ENCODE measurements around the gene GPR84. TPM values are rescaled to one million over a fixed set of nuclear protein-coding genes. Genes with fewer than 3 reads are reported as not detected.

GPR84 gene
- polyA plus RNA-seq, 1 donor (not counting 4 experiments of a cell fraction or from before 2014, with no cell fraction given): 0.12 TPM

DNA sequence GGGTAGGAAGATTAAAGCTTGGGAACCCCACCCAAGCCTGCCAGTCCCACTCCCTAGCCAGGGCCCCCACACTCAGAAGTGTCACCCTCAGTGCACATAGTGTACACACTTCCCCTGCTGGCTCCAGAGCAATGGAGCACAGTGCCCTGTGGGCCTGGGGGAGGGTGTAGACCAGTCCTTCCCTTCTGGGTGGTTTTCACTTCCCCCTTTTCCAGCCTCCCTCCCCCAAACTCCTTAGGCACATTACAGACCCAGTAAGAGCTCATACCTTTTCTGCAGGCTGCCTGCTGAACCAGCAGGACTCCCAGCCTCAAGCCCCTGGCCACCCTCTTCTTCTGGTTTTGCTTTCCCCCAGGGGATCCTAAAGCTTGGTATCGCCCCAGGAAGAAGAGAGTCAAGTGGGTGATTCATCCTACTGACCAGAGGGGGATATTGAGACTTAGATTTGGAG lies 20.3 kb upstream of the GPR84 start, which contains the start of gene ZNF385A:
Gene ZNF385A (minus strand): TSS at position 143 of the 451 bp plus-strand sequence. CDS start 219 bp downstream, outside the sequence.
- TF ChIP-seq, protein P1, sequence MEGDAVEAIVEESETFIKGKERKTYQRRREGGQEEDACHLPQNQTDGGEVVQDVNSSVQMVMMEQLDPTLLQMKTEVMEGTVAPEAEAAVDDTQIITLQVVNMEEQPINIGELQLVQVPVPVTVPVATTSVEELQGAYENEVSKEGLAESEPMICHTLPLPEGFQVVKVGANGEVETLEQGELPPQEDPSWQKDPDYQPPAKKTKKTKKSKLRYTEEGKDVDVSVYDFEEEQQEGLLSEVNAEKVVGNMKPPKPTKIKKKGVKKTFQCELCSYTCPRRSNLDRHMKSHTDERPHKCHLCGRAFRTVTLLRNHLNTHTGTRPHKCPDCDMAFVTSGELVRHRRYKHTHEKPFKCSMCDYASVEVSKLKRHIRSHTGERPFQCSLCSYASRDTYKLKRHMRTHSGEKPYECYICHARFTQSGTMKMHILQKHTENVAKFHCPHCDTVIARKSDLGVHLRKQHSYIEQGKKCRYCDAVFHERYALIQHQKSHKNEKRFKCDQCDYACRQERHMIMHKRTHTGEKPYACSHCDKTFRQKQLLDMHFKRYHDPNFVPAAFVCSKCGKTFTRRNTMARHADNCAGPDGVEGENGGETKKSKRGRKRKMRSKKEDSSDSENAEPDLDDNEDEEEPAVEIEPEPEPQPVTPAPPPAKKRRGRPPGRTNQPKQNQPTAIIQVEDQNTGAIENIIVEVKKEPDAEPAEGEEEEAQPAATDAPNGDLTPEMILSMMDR (optimal IDR thresholded peaks at IDR 0.05 in 1 of 3, IDR thresholded peaks at IDR 0.05 in 1 of 3, conservative IDR thresholded peaks at IDR 0.05 in 1 of 3; ENCODE audit: extremely low read depth in 1 of 3, insufficient read depth in 2 of 3, low read length in 3 of 3): no peak
- no peak for TF ChIP-seq EZH2 (IDR thresholded peaks at IDR 0.05; ENCODE audit: low read length)
- Histone ChIP-seq H3K9ac (ENCODE audit: control insufficient read depth, extremely low read depth, insufficient read depth, low read length) (peak within 1 kb of the TSS; percentile 18), H4K20me1 (ENCODE audit: control insufficient read depth, extremely low read depth, insufficient read depth, low read length) (peaks cover 5% of the 10 kb centered on the region), H3K4me2 (ENCODE audit: control insufficient read depth, extremely low read depth, insufficient read depth, low read depth, low read length) (peak within 1 kb of the TSS; percentile 17), H3K36me3 (ENCODE audit: control insufficient read depth in 2 of 2, extremely low read depth in 1 of 2, insufficient read depth in 2 of 2, low read length in 2 of 2) (peaks cover 21 to 32% of the 10 kb centered on the region in 2 experiments), H2AFZ (ENCODE audit: control insufficient read depth, low read length) (no peak within 1 kb of the TSS), H3K9me1 (ENCODE audit: control insufficient read depth, extremely low read depth, insufficient read depth, low read length) (peaks cover 3% of the 10 kb centered on the region), H3K27ac (ENCODE audit: control insufficient read depth, insufficient read depth, low read length) (peak within 1 kb of the TSS; percentile 86), H3K4me3 (ENCODE audit: control insufficient read depth in 2 of 3, extremely low read depth in 1 of 3, insufficient read depth in 2 of 3, low read depth in 1 of 3, low read length in 3 of 3) (no peak within 1 kb of the TSS), H3K27me3 (ENCODE audit: control insufficient read depth, extremely low read depth, insufficient read depth, low read length) (no peaks in the 10 kb centered on the region), H3K4me1 (ENCODE audit: control insufficient read depth, extremely low read depth, insufficient read depth, low read length) (peaks cover 56% of the 10 kb centered on the region), H3K9me3 (ENCODE audit: control insufficient read depth, low read depth, low read length) (no peaks in the 10 kb centered on the region), H3K79me2 (ENCODE audit: control insufficient read depth, insufficient read depth, low read length) (peaks cover 76% of the 10 kb centered on the region)
- no peak for DNase-seq (ENCODE audit: low read depth, low spot score)
- dilution Hi-C loops (cut with MboI; ENCODE audit: extremely low pct_ligation_motif_present, low sequenced_read_pairs): no loop called here
- FAIRE-seq: no peak

GRCh38 chr12:54383041-54383609 lies 18.8 kb upstream of the GPR84 start:
- no peak overlapping the region for H2AFZ ChIP-seq (ENCODE audit: control insufficient read depth, low read length)

More at GRCh38 chr12:54383041-54383609, 18.8 kb upstream of the GPR84 start:
- dilution Hi-C loops (cut with MboI; ENCODE audit: extremely low pct_ligation_motif_present, low sequenced_read_pairs): no loop called here
- H3K36me3 ChIP-seq (ENCODE audit: control insufficient read depth in 2 of 2, extremely low read depth in 1 of 2, insufficient read depth in 2 of 2, low read length in 2 of 2): peaks cover 30 to 36% of the 10 kb centered on the region in 2 experiments
- no peaks in the 10 kb centered on the region for H3K9me3 ChIP-seq (ENCODE audit: control insufficient read depth, low read depth, low read length)
- no peaks in the 10 kb centered on the region for H3K27me3 ChIP-seq (ENCODE audit: control insufficient read depth, extremely low read depth, insufficient read depth, low read length)
- H3K27ac ChIP-seq (ENCODE audit: control insufficient read depth, insufficient read depth, low read length): peak overlapping the region; percentile 86
- peaks cover 46% of the 10 kb centered on the region for H3K4me1 ChIP-seq (ENCODE audit: control insufficient read depth, extremely low read depth, insufficient read depth, low read length)
- FAIRE-seq (peak; percentile 73), DNase-seq (ENCODE audit: low read depth, low spot score) (no peak)
- peak overlapping the region; percentile 42 for H3K9ac ChIP-seq (ENCODE audit: control insufficient read depth, extremely low read depth, insufficient read depth, low read length)
- H4K20me1 ChIP-seq (ENCODE audit: control insufficient read depth, extremely low read depth, insufficient read depth, low read length): peaks cover 15% of the 10 kb centered on the region
- H3K4me3 ChIP-seq (ENCODE audit: control insufficient read depth in 2 of 3, extremely low read depth in 1 of 3, insufficient read depth in 2 of 3, low read depth in 1 of 3, low read length in 3 of 3): no peak overlapping the region
- peaks cover 73% of the 10 kb centered on the region for H3K79me2 ChIP-seq (ENCODE audit: control insufficient read depth, insufficient read depth, low read length)
- peaks cover 3% of the 10 kb centered on the region for H3K9me1 ChIP-seq (ENCODE audit: control insufficient read depth, extremely low read depth, insufficient read depth, low read length)
- H3K4me2 ChIP-seq (ENCODE audit: control insufficient read depth, extremely low read depth, insufficient read depth, low read depth, low read length): peak overlapping the region; percentile 18
- TF ChIP-seq EZH2 (IDR thresholded peaks at IDR 0.05; ENCODE audit: low read length): no peak
- TF ChIP-seq, protein P1 (optimal IDR thresholded peaks at IDR 0.05 in 1 of 3, IDR thresholded peaks at IDR 0.05 in 1 of 3, conservative IDR thresholded peaks at IDR 0.05 in 1 of 3; ENCODE audit: extremely low read depth in 1 of 3, insufficient read depth in 2 of 3, low read length in 3 of 3): no peak

Data from keratinocyte (primary cell).